ENCODE measurements around the gene ABCA12. TPM values are rescaled to one million over a fixed set of nuclear protein-coding genes. Genes with fewer than 3 reads are reported as not detected.

The ABCA12 gene
- total RNA-seq, 2 donors from 2014 or later: not detected

GRCh38 chr2:214902286-214902685 lies 236.1 kb downstream of the ABCA12 start:
- H3K9me3 Mint-ChIP-seq: peaks cover 3% of the 10 kb centered on the region
- no peak overlapping the region for H3K4me3 Mint-ChIP-seq
- ATAC-seq: no peak

GRCh38 chr2:214899751-214900150 lies 238.7 kb downstream of the ABCA12 start:
- no peak overlapping the region for H3K4me3 Mint-ChIP-seq
- no peaks in the 10 kb centered on the region for H3K27me3 Mint-ChIP-seq
- DNase-seq (ENCODE audit: low spot score) (no peak), ATAC-seq (no peak)
- H3K36me3 Mint-ChIP-seq: no peaks in the 10 kb centered on the region
- H3K4me1 Mint-ChIP-seq (ENCODE audit: low read depth in 2 of 2): no peaks in the 10 kb centered on the region
- H3K9me3 Mint-ChIP-seq: peaks cover under 1% of the 10 kb centered on the region
- H3K27ac Mint-ChIP-seq: no peak overlapping the region

More at GRCh38 chr2:214902286-214902685, 236.1 kb downstream of the ABCA12 start:
- Mint-ChIP-seq H3K27me3 (no peaks in the 10 kb centered on the region), H3K36me3 (no peaks in the 10 kb centered on the region), H3K27ac (no peak overlapping the region), H3K4me1 (ENCODE audit: low read depth in 2 of 2) (no peaks in the 10 kb centered on the region)
- DNase-seq (ENCODE audit: low spot score): no peak

- Mint-ChIP-seq H3K4me1 (ENCODE audit: low read depth in 2 of 2) (no peaks in the 10 kb centered on the region), H3K27me3 (no peaks in the 10 kb centered on the region)
Observed at GRCh38 chr2:214896274-214896673, 242.2 kb downstream of the ABCA12 start.

GRCh38 chr2:214895469-214895868 lies 243.0 kb downstream of the ABCA12 start:
- DNase-seq (ENCODE audit: low spot score): no peak
- no peaks in the 10 kb centered on the region for H3K4me1 Mint-ChIP-seq (ENCODE audit: low read depth in 2 of 2)
- ATAC-seq: no peak
- peaks cover 2% of the 10 kb centered on the region for H3K9me3 Mint-ChIP-seq
- H3K4me3 Mint-ChIP-seq: no peak overlapping the region
- no peaks in the 10 kb centered on the region for H3K36me3 Mint-ChIP-seq
- H3K27me3 Mint-ChIP-seq: no peaks in the 10 kb centered on the region
- H3K27ac Mint-ChIP-seq: no peak overlapping the region

More at GRCh38 chr2:214896274-214896673, 242.2 kb downstream of the ABCA12 start:
- no peak for ATAC-seq
- DNase-seq (ENCODE audit: low spot score): no peak
- Mint-ChIP-seq H3K4me3 (no peak overlapping the region), H3K27ac (no peak overlapping the region), H3K9me3 (no peaks in the 10 kb centered on the region), H3K36me3 (no peaks in the 10 kb centered on the region)

- H3K27ac Mint-ChIP-seq: no peak overlapping the region
- H3K4me1 Mint-ChIP-seq (ENCODE audit: low read depth in 2 of 2): no peaks in the 10 kb centered on the region
- H3K36me3 Mint-ChIP-seq: no peaks in the 10 kb centered on the region
- H3K27me3 Mint-ChIP-seq: no peaks in the 10 kb centered on the region
- H3K4me3 Mint-ChIP-seq: no peak overlapping the region
- H3K9me3 Mint-ChIP-seq: peaks cover 2% of the 10 kb centered on the region
- ATAC-seq (no peak), DNase-seq (ENCODE audit: low spot score) (no peak)
Observed at GRCh38 chr2:214889301-214889700, 249.1 kb downstream of the ABCA12 start.

- Mint-ChIP-seq H3K9me3 (no peaks in the 10 kb centered on the region), H3K36me3 (no peaks in the 10 kb centered on the region), H3K27ac (no peak overlapping the region), H3K27me3 (no peaks in the 10 kb centered on the region), H3K4me1 (ENCODE audit: low read depth in 2 of 2) (no peaks in the 10 kb centered on the region), H3K4me3 (no peak overlapping the region)
- DNase-seq (ENCODE audit: low spot score) (no peak), ATAC-seq (no peak)
Observed at GRCh38 chr2:214881647-214882202, 256.7 kb downstream of the ABCA12 start.

Other genes starting within 250 kb of the ABCA12 start
- gene ATIC, start 173.4 kb upstream of the ABCA12 start, total RNA-seq: 100 to 1,000 TPM; 112 to 199 TPM

All from natural killer cell treated with Interleukin-12 subunit alpha and Interleukin-12 subunit beta and Interleukin-15 and Interleukin-18, amount 100 ng/mL, for 72 hours (primary cell).